IMR-90 (cell line): Measurements from ENCODE around the gene F2. TPM values are rescaled to one million over a fixed set of nuclear protein-coding genes. Genes with fewer than 3 reads are reported as not detected.
A peak's percentile ranks its signal among the peaks of the same experiment; 100 is the strongest.

Source experiments
- ATAC-seq: fragments of 200-7000 bp; cut with Tn5 transposase; 2 replicates; pipeline ENCODE4 v1.9.1; 2020; ENCODE audit warnings: low read depth, mild to moderate bottlenecking, moderate library complexity
- BruUV-seq: library from RNA; stranded (reverse); fragments of 400-500 nt; replicated peaks from 2 replicates; lab custom pipeline; 2021; lab: Mats Ljungman, UMichigan
- CTCF ChIA-PET: fragments of 300-600 bp; formaldehyde crosslinking; extraction: SDS; loops from one replicate; lab custom pipeline; 2021; ENCODE audit warnings: antibody characterized with exemption; lab: Yijun Ruan, JAX
- POLR2A ChIA-PET: fragments of 300-600 bp; sonication (Branson Sonifier 250); formaldehyde crosslinking; loops from one replicate; lab custom pipeline; 2022; ENCODE audit warnings: antibody characterized with exemption; ENCODE audit not compliant: unreplicated experiment; lab: Charles Lee
- DNase-seq: peaks from one replicate; pipeline ENCODE4 v3.0.0; 2013
- H2AFZ ChIP-seq: replicated peaks from 2 replicates; pipeline ENCODE3; 2013; ENCODE audit warnings: low read length, mild to moderate bottlenecking; ENCODE audit not compliant: poor library complexity
- H2AK5ac ChIP-seq: 2 replicates; pipeline ENCODE4 v1.6.1; 2013; ENCODE audit warnings: low read depth, low read length, inconsistent platforms
- H2AK9ac ChIP-seq: replicated peaks from 2 replicates; pipeline ENCODE3; 2013; ENCODE audit warnings: mild to moderate bottlenecking, low read depth, low read length, moderate library complexity; ENCODE audit not compliant: poor library complexity
- H2BK120ac ChIP-seq: 2 replicates; pipeline ENCODE4 v1.6.1; 2013; ENCODE audit warnings: low read depth, low read length, inconsistent platforms
- H2BK15ac ChIP-seq: 3 replicates; pipeline ENCODE4 v1.6.1; 2013; ENCODE audit warnings: low read depth, low read length, inconsistent platforms
- H2BK20ac ChIP-seq: 2 replicates; pipeline ENCODE4 v1.6.1; 2013; ENCODE audit warnings: low read depth, mild to moderate bottlenecking, inconsistent platforms, low read length, moderate library complexity
- H2BK5ac ChIP-seq: 2 replicates; pipeline ENCODE4 v1.6.1; 2013; ENCODE audit warnings: mild to moderate bottlenecking, low read depth, low read length, inconsistent platforms; ENCODE audit not compliant: poor library complexity, severe bottlenecking
- H3K14ac ChIP-seq: replicated peaks from 2 replicates; pipeline ENCODE4 v1.6.1; 2013; ENCODE audit warnings: low read depth, low read length, inconsistent platforms
- H3K18ac ChIP-seq: 2 replicates; pipeline ENCODE4 v1.6.1; 2013; ENCODE audit warnings: low read depth, low read length, control low read depth
- H3K23ac ChIP-seq: 2 replicates; pipeline ENCODE4 v1.6.1; 2013; ENCODE audit warnings: low read depth, low read length, inconsistent platforms
- H3K27ac ChIP-seq: 2 replicates; pipeline ENCODE4 v1.5.1; 2013; ENCODE audit warnings: mild to moderate bottlenecking, control low read depth, low read length; ENCODE audit not compliant: insufficient read depth
- H3K27me3 ChIP-seq: 2 replicates; pipeline ENCODE4 v1.6.1; 2013; ENCODE audit warnings: low read length; ENCODE audit not compliant: control insufficient read depth, insufficient read depth
- H3K36me3 ChIP-seq: 2 replicates; pipeline ENCODE4 v1.6.1; 2013; ENCODE audit warnings: low read length, mixed read lengths; ENCODE audit not compliant: control insufficient read depth, insufficient read depth
- H3K4ac ChIP-seq: 2 replicates; pipeline ENCODE4 v1.6.1; 2013; ENCODE audit warnings: low read depth, low read length, inconsistent platforms
- H3K4me1 ChIP-seq: 2 replicates; pipeline ENCODE4 v1.6.1; 2013; ENCODE audit warnings: low read length, mixed read lengths; ENCODE audit not compliant: control insufficient read depth, insufficient read depth
- H3K4me2 ChIP-seq: 2 replicates; pipeline ENCODE4 v1.6.1; 2013; ENCODE audit warnings: low read depth, mild to moderate bottlenecking, control low read depth, low read length, moderate library complexity
- H3K4me3 ChIP-seq: 2 replicates; pipeline ENCODE4 v1.5.1; 2013; ENCODE audit warnings: low read depth, mild to moderate bottlenecking, control low read depth, low read length, moderate library complexity; ENCODE audit not compliant: insufficient read depth
- H3K56ac ChIP-seq: 2 replicates; pipeline ENCODE4 v1.6.1; 2013; ENCODE audit warnings: low read length, inconsistent platforms; ENCODE audit not compliant: insufficient read depth; ENCODE audit errors: extremely low read depth
- H3K79me1 ChIP-seq, 2 experiments: 2 replicates each; pipeline ENCODE4 v1.6.1; 2013; ENCODE audit warnings: low read length in 2 of 2, inconsistent platforms in 1 of 2, low read depth in 1 of 2
- H3K9ac ChIP-seq: 2 replicates; pipeline ENCODE4 v1.6.1; 2013; ENCODE audit warnings: low read depth, low read length, control low read depth
- H3K9me1 ChIP-seq: 2 replicates; pipeline ENCODE4 v1.6.1; 2013; ENCODE audit warnings: low read length, inconsistent platforms; ENCODE audit not compliant: insufficient read depth
- H3K9me3 ChIP-seq: 2 replicates; pipeline ENCODE4 v1.6.1; 2013; ENCODE audit warnings: low read length; ENCODE audit not compliant: control insufficient read depth, insufficient read depth
- H4K20me1 ChIP-seq: 2 replicates; pipeline ENCODE4 v1.6.1; 2013; ENCODE audit warnings: low read length, inconsistent platforms; ENCODE audit not compliant: insufficient read depth
- H4K5ac ChIP-seq: 2 replicates; pipeline ENCODE4 v1.6.1; 2013; ENCODE audit warnings: mild to moderate bottlenecking, low read depth, low read length, control low read depth
- H4K8ac ChIP-seq, 2 experiments: 2 replicates each; pipeline ENCODE4 v1.6.1; 2013; ENCODE audit warnings: low read depth in 2 of 2, low read length in 2 of 2, control low read depth in 1 of 2, inconsistent platforms in 1 of 2
- H4K91ac ChIP-seq: 2 replicates; pipeline ENCODE4 v1.6.1; 2013; ENCODE audit warnings: low read depth, low read length, inconsistent platforms; ENCODE audit not compliant: insufficient read depth
- BHLHE40 ChIP-seq: fragments of 150-350 bp; IDR thresholded peaks from 2 replicates; pipeline ENCODE4 v1.6.1; 2016; ENCODE audit warnings: mild to moderate bottlenecking, low read depth, low read length
- CEBPB ChIP-seq: IDR thresholded peaks from 2 replicates; pipeline ENCODE4 v1.6.1; 2012; ENCODE audit warnings: low read depth, low read length, improper control_type of control experiment
- CHD1 ChIP-seq: IDR thresholded peaks from 2 replicates; pipeline ENCODE4 v1.6.1; 2012; ENCODE audit warnings: low read depth, low read length, improper control_type of control experiment
- ELK1 ChIP-seq: fragments of 150-350 bp; IDR thresholded peaks from 2 replicates; pipeline ENCODE4 v1.6.1; 2016; ENCODE audit warnings: low read depth, mild to moderate bottlenecking, low read length, moderate library complexity, borderline replicate concordance
- FOS ChIP-seq: fragments of 150-350 bp; IDR thresholded peaks from 2 replicates; pipeline ENCODE4 v1.6.1; 2016; ENCODE audit warnings: low read depth, low read length
- MAFK ChIP-seq: IDR thresholded peaks from 2 replicates; pipeline ENCODE4 v1.6.1; 2012; ENCODE audit warnings: low read depth, low read length, improper control_type of control experiment
- MAZ ChIP-seq: IDR thresholded peaks from 2 replicates; pipeline ENCODE4 v1.6.1; 2012; ENCODE audit warnings: low read depth, mild to moderate bottlenecking, low read length, improper control_type of control experiment, moderate library complexity, borderline replicate concordance
- MXI1 ChIP-seq: IDR thresholded peaks from 2 replicates; pipeline ENCODE4 v1.6.1; 2012; ENCODE audit warnings: low read depth, mild to moderate bottlenecking, low read length, moderate library complexity, borderline replicate concordance
- NFE2L2 ChIP-seq: fragments of 150-350 bp; IDR thresholded peaks from 2 replicates; pipeline ENCODE4 v1.6.1; 2016; ENCODE audit warnings: low read depth, mild to moderate bottlenecking, low read length
- POLR2A ChIP-seq: IDR thresholded peaks from 2 replicates; pipeline ENCODE4 v1.6.1; 2012; ENCODE audit warnings: mild to moderate bottlenecking, low read depth, low read length
- RAD21 ChIP-seq: IDR thresholded peaks from 2 replicates; pipeline ENCODE4 v1.6.1; 2012; ENCODE audit warnings: low read length, improper control_type of control experiment
- RCOR1 ChIP-seq: IDR thresholded peaks from 2 replicates; pipeline ENCODE4 v1.6.1; 2012; ENCODE audit warnings: mild to moderate bottlenecking, low read length, improper control_type of control experiment; ENCODE audit not compliant: insufficient replicate concordance
- RFX5 ChIP-seq: IDR thresholded peaks from 2 replicates; pipeline ENCODE4 v1.8.0; 2012; ENCODE audit warnings: low read depth, mild to moderate bottlenecking, low read length, moderate library complexity
- SMC3 ChIP-seq: fragments of 150-350 bp; IDR thresholded peaks from 2 replicates; pipeline ENCODE4 v1.6.1; 2016; ENCODE audit warnings: low read depth, mild to moderate bottlenecking, antibody characterized with exemption, low read length, moderate library complexity
- USF2 ChIP-seq: fragments of 150-350 bp; IDR thresholded peaks from 2 replicates; pipeline ENCODE4 v1.6.1; 2017; ENCODE audit warnings: mild to moderate bottlenecking, antibody characterized with exemption, low read length, low read depth
- WGBS, 2 experiments: methylation state at CpG; one replicate each; pipeline versions ENCODE4 v1.1.5 to v1.1.7; 2013; ENCODE audit warnings: missing lambda C conversion rate in 2 of 2; ENCODE audit not compliant: insufficient read length in 1 of 2; ENCODE audit errors: extremely low coverage in 2 of 2; 5-methylcytosine and 5-hydroxymethylcytosine counted together
- dilution Hi-C: fragments of 300-500 bp; cut with HindIII; formaldehyde crosslinking; loops from one replicate; pipeline ENCODE4 v1.14.3; 2018; ENCODE audit warnings: low sequenced_read_pairs; ENCODE audit not compliant: unreplicated experiment
- in situ Hi-C: fragments of 300-500 bp; cut with MboI; formaldehyde crosslinking; loops from 3 replicates; pipeline ENCODE4 v1.14.3; 2019; ENCODE audit warnings: low sequenced_read_pairs, inconsistent platforms, mixed read lengths
- intact Hi-C: fragments of 100-400 bp; cut with micrococcal nuclease; formaldehyde crosslinking; loops from 2 replicates; pipeline ENCODE4 v1.10.0; 2022
- polyA plus RNA-seq, 3 experiments: library from polyadenylated mRNA; depleted of rRNA; stranded (reverse); fragments of >200 nt; gene quantifications; 2 replicates each; pipeline ENCODE4 v1.2.3, GENCODE V29; 2012; ENCODE audit warnings: low replicate concordance in 1 of 3
- total RNA-seq: library from RNA; depleted of rRNA; stranded (reverse); fragments of >200 nt; gene quantifications from 2 replicates; pipeline ENCODE4 v1.2.3, GENCODE V29; 2012

F2 gene
- total and polyA plus RNA-seq, 2 of the 4 experiments (the other 2 are of a cell fraction), result not detected

GRCh38 chr11:46693597-46694012 is 25.4 kb upstream of the F2 start:
- Histone ChIP-seq H3K4ac (no peak overlapping the region), H2BK5ac (no peak overlapping the region), H3K9ac (no peak overlapping the region), H2AK5ac (no peak overlapping the region), H3K23ac (no peak overlapping the region), H3K79me1 (peaks cover 28 to 59% of the 10 kb centered on the region in 2 experiments), H3K27ac (0 out of 2 replicates have a peak overlapping the region, but pooled peaks have one; percentile 5), H2AK9ac (peak overlapping the region; percentile 72), H4K8ac (no peak overlapping the region), H4K5ac (no peak overlapping the region), H3K4me2 (no peak overlapping the region), H3K9me1 (peaks cover 12% of the 10 kb centered on the region; the same call in 1 of the 2 replicates), H3K36me3 (peaks cover 56% of the 10 kb centered on the region), H3K14ac (no peak overlapping the region), H4K91ac (no peak overlapping the region), H3K18ac (no peak overlapping the region), H3K4me3 (no peak overlapping the region), H2BK20ac (no peak overlapping the region), H3K9me3 (no peaks in the 10 kb centered on the region), H3K56ac (no peak overlapping the region), H3K4me1 (peaks cover 10% of the 10 kb centered on the region), H3K27me3 (no peaks in the 10 kb centered on the region), H2AFZ (no peak overlapping the region), H2BK120ac (no peak overlapping the region), H2BK15ac (no peak overlapping the region; the same call in 2 of the 3 replicates), H4K20me1 (0 out of 2 replicates have a peak, but pooled peaks cover 12% of the 10 kb centered on the region)
- CTCF ChIA-PET, result interaction anchor here (0.7 kb wide), 1 partner anchor 76 kb away, joined by 3 read pairs; the partner anchor contains the start of gene ATG13
- no TSS peak for BruUV-seq
- dilution Hi-C loops, result no loop called here
- in situ Hi-C loops, result no loop called here
- TF ChIP-seq RAD21, result no peak
- no peak for TF ChIP-seq POLR2A
- TF ChIP-seq CEBPB, result no peak
- TF ChIP-seq FOS, result no peak
- no peak for TF ChIP-seq RFX5
- TF ChIP-seq SMC3, result no peak
- TF ChIP-seq MAZ, result no peak
- no peak for TF ChIP-seq ELK1
- no peak for TF ChIP-seq USF2
- no peak for TF ChIP-seq CHD1
- TF ChIP-seq RCOR1, result no peak
- no peak for TF ChIP-seq MXI1
- TF ChIP-seq MAFK, result no peak
- TF ChIP-seq BHLHE40, result no peak
- no peak for TF ChIP-seq NFE2L2
- POLR2A ChIA-PET, result no interaction called here
- DNase-seq (peak; percentile 22), ATAC-seq (no peak)
- WGBS, 2 experiments, result 100% methylated on average over 1 of the region's 2 CpGs; no CpG with 5 or more reads in 1 of the 2 experiments
- intact Hi-C loops, result no loop called here
